Activated naive CD4-positive, alpha-beta T cell treated with Interleukin-2 at 50 U/mL for 16 hours (primary cell): ENCODE results near the gene DKC1.
"Not testable (repeated sequence)": the region's sequence is repeated elsewhere in the genome, so short reads cannot be mapped to it uniquely, and the experiment has no call there.

Source experiments
- DNase-seq: peaks from one replicate; pipeline ENCODE4 v3.0.0-alpha.2; 2020

Gene DKC1

GRCh38 chrX:154822029-154822428 lies 59.4 kb downstream of the DKC1 start:
- DNase-seq = no peak

GRCh38 chrX:154824638-154825037 lies 62.0 kb downstream of the DKC1 start:
- no peak for DNase-seq

DNA sequence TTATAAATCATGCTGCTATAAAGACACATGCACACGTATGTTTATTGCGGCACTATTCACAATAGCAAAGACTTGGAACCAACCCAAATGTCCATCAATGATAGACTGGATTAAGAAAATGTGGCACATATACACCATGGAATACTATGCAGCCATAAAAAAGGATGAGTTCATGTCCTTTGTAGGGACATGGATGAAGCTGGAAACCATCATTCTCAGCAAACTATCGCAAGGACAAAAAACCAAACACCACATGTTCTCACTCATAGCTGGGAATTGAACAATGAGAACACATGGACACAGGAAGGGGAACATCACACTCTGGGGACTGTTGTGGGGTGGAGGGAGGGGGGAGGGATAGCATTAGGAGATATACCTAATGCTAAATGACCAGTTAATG lies 62.9 kb downstream of the DKC1 start:
- DNase-seq = not testable (repeated sequence)
